ENCODE results near the gene ADAP1. TPM values are rescaled to one million over a fixed set of nuclear protein-coding genes. Genes with fewer than 3 reads are reported as not detected.

ADAP1 gene
- total RNA-seq, 1 experiment from 2014 or later: 3.5 TPM

DNA sequence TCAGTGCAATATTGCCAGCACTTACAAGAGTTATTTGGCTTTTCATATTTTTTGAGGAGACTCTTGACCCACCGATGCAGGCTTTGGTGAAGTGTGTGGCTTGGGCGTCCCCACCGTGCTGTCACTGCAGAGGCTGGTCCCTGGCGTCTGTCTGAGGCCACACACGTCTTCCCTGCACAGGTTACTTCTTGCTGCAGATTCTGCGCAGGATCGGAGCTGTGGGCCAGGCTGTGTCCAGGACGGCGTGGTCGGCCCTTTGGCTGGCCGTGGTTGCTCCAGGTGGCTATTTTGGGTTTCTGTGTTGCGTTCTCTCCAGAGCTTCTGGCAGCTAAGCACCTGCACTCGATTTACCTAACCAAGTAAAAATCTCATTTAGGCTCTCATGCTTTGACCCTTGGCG is 103.3 kb downstream of the ADAP1 start:
- no peak overlapping the region for H3K4me3 ChIP-seq
- H3K27me3 ChIP-seq (replicated peaks): no peaks in the 10 kb centered on the region
- H3K4me1 ChIP-seq (replicated peaks): no peaks in the 10 kb centered on the region
- H3K27ac ChIP-seq: no peak overlapping the region
- peaks cover 71% of the 10 kb centered on the region for H3K36me3 ChIP-seq
- 0 out of 2 replicates have a peak, but pooled peaks cover 3% of the 10 kb centered on the region for H3K9me3 ChIP-seq (replicated peaks)
- no peak for DNase-seq (ENCODE audit: low read depth in 1 of 2, low spot score in 2 of 2)

- Histone ChIP-seq H3K27me3 (replicated peaks) (no peaks in the 10 kb centered on the region), H3K4me1 (replicated peaks) (no peaks in the 10 kb centered on the region), H3K36me3 (peaks cover 64% of the 10 kb centered on the region), H3K9me3 (replicated peaks) (0 out of 2 replicates have a peak, but pooled peaks cover 3% of the 10 kb centered on the region), H3K4me3 (no peak overlapping the region), H3K27ac (no peak overlapping the region)
- DNase-seq (ENCODE audit: low read depth in 1 of 2, low spot score in 2 of 2): no peak
Measured at GRCh38 chr7:849781-850180, 104.7 kb downstream of the ADAP1 start.

- no peaks in the 10 kb centered on the region for H3K27me3 ChIP-seq (replicated peaks)
- no peak overlapping the region for H3K4me3 ChIP-seq
- H3K9me3 ChIP-seq (replicated peaks): 0 out of 2 replicates have a peak, but pooled peaks cover 3% of the 10 kb centered on the region
- no peaks in the 10 kb centered on the region for H3K4me1 ChIP-seq (replicated peaks)
- no peak for DNase-seq (ENCODE audit: low read depth in 1 of 2, low spot score in 2 of 2)
- H3K36me3 ChIP-seq: peaks cover 63% of the 10 kb centered on the region
- no peak overlapping the region for H3K27ac ChIP-seq
Measured at GRCh38 chr7:849145-849544, 105.3 kb downstream of the ADAP1 start.

Other genes with a start within 250 kb of the ADAP1 start
- 22.2 and 26.5 TPM in 2 replicates for gene DNAAF5, start 228.0 kb downstream of the ADAP1 start, total RNA-seq (2014; rRNA removed; shearing (Covaris generic))
- gene PRKAR1B, start 227.4 kb downstream of the ADAP1 start, total RNA-seq (2014; rRNA removed; shearing (Covaris generic)): 7.3 and 26.2 TPM in 2 replicates
- gene SUN1, start 122.2 kb downstream of the ADAP1 start, total RNA-seq (2014; rRNA removed; shearing (Covaris generic)): 115 and 122 TPM in 2 replicates
- 35.4 and 36.1 TPM in 2 replicates for gene GET4, start 78.1 kb downstream of the ADAP1 start, total RNA-seq (2014; rRNA removed; shearing (Covaris generic))
- gene COX19, start 20.9 kb upstream of the ADAP1 start, total RNA-seq (2014; rRNA removed; shearing (Covaris generic)): 8.4 and 9.6 TPM in 2 replicates
- not detected in 2 replicates for gene CYP2W1, start 28.5 kb upstream of the ADAP1 start, total RNA-seq (2014; rRNA removed; shearing (Covaris generic))
- 0.08 and 0.72 TPM in 2 replicates for gene GPR146, start 89.9 kb upstream of the ADAP1 start, total RNA-seq (2014; rRNA removed; shearing (Covaris generic))
- gene GPER1, start 133.4 kb upstream of the ADAP1 start, total RNA-seq (2014; rRNA removed; shearing (Covaris generic)): not detected in 2 replicates
- 28.5 and 51.5 TPM in 2 replicates for gene ZFAND2A, start 205.5 kb upstream of the ADAP1 start, total RNA-seq (2014; rRNA removed; shearing (Covaris generic))